GM19328 (cell line): Measurements from ENCODE around the gene TARS3.
"Not testable (repeated sequence)": the region's sequence is repeated elsewhere in the genome, so short reads cannot be mapped to it uniquely, and the experiment has no call there.

Source experiments
- ATAC-seq: cut with Tn5 transposase; IDR thresholded peaks from one replicate; pipeline ENCODE4 v1.9.1; 2021; ENCODE audit warnings: mild to moderate bottlenecking, moderate library complexity; ENCODE audit not compliant: unreplicated experiment

The TARS3 gene

GRCh38 chr15:101657171-101657570 lies 67.1 kb downstream of the TARS3 start:
- ATAC-seq = no peak

GRCh38 chr15:101654624-101655337 lies 69.5 kb downstream of the TARS3 start:
- not testable (repeated sequence) for ATAC-seq

- ATAC-seq = no peak
Measured at GRCh38 chr15:101654171-101654570, 70.1 kb downstream of the TARS3 start.

GRCh38 chr15:101652786-101653430 lies 71.4 kb downstream of the TARS3 start:
- peak; percentile 3 for ATAC-seq

- ATAC-seq = peak; percentile 88
Measured at GRCh38 chr15:101652098-101652785, 72.0 kb downstream of the TARS3 start, which contains the start of gene TM2D3. Gene TM2D3, minus strand, starts transcription at chr15:101652381. Its CDS starts 20 bp downstream, at chr15:101652361.

- ATAC-seq = peak; percentile 47
Measured at GRCh38 chr15:101651554-101652097, 72.6 kb downstream of the TARS3 start.

- ATAC-seq = no peak
Measured at GRCh38 chr15:101650145-101650544, 74.1 kb downstream of the TARS3 start.

- ATAC-seq = no peak
Measured at GRCh38 chr15:101648356-101648755, 75.9 kb downstream of the TARS3 start.

- no peak for ATAC-seq
Measured at GRCh38 chr15:101647251-101647650, 77.0 kb downstream of the TARS3 start.

GRCh38 chr15:101646672-101647071 lies 77.6 kb downstream of the TARS3 start:
- ATAC-seq = no peak

GRCh38 chr15:101642361-101642760 lies 81.9 kb downstream of the TARS3 start:
- no peak for ATAC-seq

- ATAC-seq = no peak
Measured at GRCh38 chr15:101641894-101642293, 82.4 kb downstream of the TARS3 start.

GRCh38 chr15:101641129-101641764 lies 83.0 kb downstream of the TARS3 start:
- no peak for ATAC-seq

- no peak for ATAC-seq
Measured at GRCh38 chr15:101639667-101640066, 84.6 kb downstream of the TARS3 start.

- no peak for ATAC-seq
Measured at GRCh38 chr15:101637919-101638318, 86.4 kb downstream of the TARS3 start.

- no peak for ATAC-seq
Measured at GRCh38 chr15:101637516-101637915, 86.8 kb downstream of the TARS3 start.

- ATAC-seq = no peak
Measured at GRCh38 chr15:101637038-101637437, 87.2 kb downstream of the TARS3 start.

- no peak for ATAC-seq
Measured at GRCh38 chr15:101635944-101636727, 88.1 kb downstream of the TARS3 start.

GRCh38 chr15:101633356-101633755 lies 90.9 kb downstream of the TARS3 start:
- ATAC-seq = no peak

- not testable (repeated sequence) for ATAC-seq
Measured at GRCh38 chr15:101626729-101627128, 97.5 kb downstream of the TARS3 start.
